Stimulated activated CD4-positive, alpha-beta T cell treated with anti-CD3 and anti-CD28 coated beads, Interleukin-15, amount 100 ng/mL, for 1 hour (primary cell): ENCODE measurements around the gene AHNAK.
"Not testable (repeated sequence)": the region's sequence is repeated elsewhere in the genome, so short reads cannot be mapped to it uniquely, and the experiment has no call there.

Source experiments
- DNase-seq, 2 donors: peaks; one replicate each; pipeline ENCODE4 v3.0.0-alpha.2; 2020; ENCODE audit warnings: low read depth in 1 of 2, low spot score in 1 of 2

The AHNAK gene

GRCh38 chr11:62546244-62546928 is at the start of gene AHNAK:
AHNAK (minus strand) TSS chr11:62546806; CDS start chr11:62536098, 10,708 bp downstream.
- peak; percentile 43 to 47 for DNase-seq

- DNase-seq = no peak
Measured at GRCh38 chr11:62595124-62595523, 48.5 kb upstream of the AHNAK start.

- peak; percentile 50 to 58 for DNase-seq
Measured at GRCh38 chr11:62593434-62594044, 46.9 kb upstream of the AHNAK start.

- DNase-seq = no peak
Measured at GRCh38 chr11:62592989-62593421, 46.4 kb upstream of the AHNAK start.

GRCh38 chr11:62592146-62592815 is 45.7 kb upstream of the AHNAK start:
- DNase-seq = no peak

GRCh38 chr11:62591448-62592145 is 45.0 kb upstream of the AHNAK start, which contains the start of gene TUT1:
TUT1 (minus strand) TSS chr11:62591523; CDS start chr11:62591485, 38 bp downstream.
- peak; percentile 85 to 92 for DNase-seq

GRCh38 chr11:62588966-62589637 is 42.5 kb upstream of the AHNAK start:
- DNase-seq = no peak

GRCh38 chr11:62585356-62585755 is 38.8 kb upstream of the AHNAK start:
- not testable (repeated sequence) for DNase-seq

GRCh38 chr11:62581735-62582134 is 35.1 kb upstream of the AHNAK start:
- not testable (repeated sequence) for DNase-seq

- no peak for DNase-seq
Measured at GRCh38 chr11:62580959-62581715, 34.5 kb upstream of the AHNAK start.

GRCh38 chr11:62579252-62579651 is 32.6 kb upstream of the AHNAK start:
- no peak for DNase-seq

GRCh38 chr11:62578541-62578940 is 31.9 kb upstream of the AHNAK start:
- no peak for DNase-seq

- no peak for DNase-seq
Measured at GRCh38 chr11:62577046-62577714, 30.6 kb upstream of the AHNAK start.

- DNase-seq = no peak
Measured at GRCh38 chr11:62575837-62576236, 29.2 kb upstream of the AHNAK start.

- DNase-seq = no peak
Measured at GRCh38 chr11:62575156-62575555, 28.6 kb upstream of the AHNAK start.

- no peak for DNase-seq
Measured at GRCh38 chr11:62574363-62575071, 27.9 kb upstream of the AHNAK start.

GRCh38 chr11:62573592-62574362 is 27.2 kb upstream of the AHNAK start, which contains the start of gene EEF1G:
EEF1G (minus strand) TSS chr11:62573891; CDS start chr11:62573842, 49 bp downstream.
- DNase-seq = peak; percentile 91 to 97

GRCh38 chr11:62573006-62573591 is 26.5 kb upstream of the AHNAK start:
- DNase-seq = no peak
